ENCODE data around the gene CBLL1. TPM values are rescaled to one million over a fixed set of nuclear protein-coding genes. Genes with fewer than 3 reads are reported as not detected.

CBLL1 gene
- total and polyA plus RNA-seq, 2 of the 13 experiments (the other 11 are each of a cell fraction or from before 2014, with no cell fraction given) = 8.8 to 10.5 TPM

DNA sequence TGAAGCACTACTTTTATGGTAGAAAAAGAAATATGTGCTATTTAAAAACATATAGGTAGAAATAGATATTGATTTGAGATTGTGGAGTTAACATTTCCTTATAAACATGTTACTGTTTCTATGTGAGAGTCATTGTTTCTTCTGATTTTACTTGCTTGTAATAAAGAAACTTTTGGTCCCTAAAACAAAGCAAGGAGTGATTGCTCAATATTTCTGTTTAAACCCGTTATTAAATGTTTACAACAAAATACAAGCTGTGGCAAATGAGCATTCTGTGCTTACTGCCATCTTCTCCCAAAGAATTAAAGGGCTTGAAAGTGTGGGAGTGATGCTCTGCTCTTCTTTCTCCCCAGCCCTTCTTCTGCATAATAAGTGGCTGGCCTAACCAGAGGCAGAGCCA, 22.7 kb upstream of the CBLL1 start (continued):
- TF ChIP-seq, protein P1, sequence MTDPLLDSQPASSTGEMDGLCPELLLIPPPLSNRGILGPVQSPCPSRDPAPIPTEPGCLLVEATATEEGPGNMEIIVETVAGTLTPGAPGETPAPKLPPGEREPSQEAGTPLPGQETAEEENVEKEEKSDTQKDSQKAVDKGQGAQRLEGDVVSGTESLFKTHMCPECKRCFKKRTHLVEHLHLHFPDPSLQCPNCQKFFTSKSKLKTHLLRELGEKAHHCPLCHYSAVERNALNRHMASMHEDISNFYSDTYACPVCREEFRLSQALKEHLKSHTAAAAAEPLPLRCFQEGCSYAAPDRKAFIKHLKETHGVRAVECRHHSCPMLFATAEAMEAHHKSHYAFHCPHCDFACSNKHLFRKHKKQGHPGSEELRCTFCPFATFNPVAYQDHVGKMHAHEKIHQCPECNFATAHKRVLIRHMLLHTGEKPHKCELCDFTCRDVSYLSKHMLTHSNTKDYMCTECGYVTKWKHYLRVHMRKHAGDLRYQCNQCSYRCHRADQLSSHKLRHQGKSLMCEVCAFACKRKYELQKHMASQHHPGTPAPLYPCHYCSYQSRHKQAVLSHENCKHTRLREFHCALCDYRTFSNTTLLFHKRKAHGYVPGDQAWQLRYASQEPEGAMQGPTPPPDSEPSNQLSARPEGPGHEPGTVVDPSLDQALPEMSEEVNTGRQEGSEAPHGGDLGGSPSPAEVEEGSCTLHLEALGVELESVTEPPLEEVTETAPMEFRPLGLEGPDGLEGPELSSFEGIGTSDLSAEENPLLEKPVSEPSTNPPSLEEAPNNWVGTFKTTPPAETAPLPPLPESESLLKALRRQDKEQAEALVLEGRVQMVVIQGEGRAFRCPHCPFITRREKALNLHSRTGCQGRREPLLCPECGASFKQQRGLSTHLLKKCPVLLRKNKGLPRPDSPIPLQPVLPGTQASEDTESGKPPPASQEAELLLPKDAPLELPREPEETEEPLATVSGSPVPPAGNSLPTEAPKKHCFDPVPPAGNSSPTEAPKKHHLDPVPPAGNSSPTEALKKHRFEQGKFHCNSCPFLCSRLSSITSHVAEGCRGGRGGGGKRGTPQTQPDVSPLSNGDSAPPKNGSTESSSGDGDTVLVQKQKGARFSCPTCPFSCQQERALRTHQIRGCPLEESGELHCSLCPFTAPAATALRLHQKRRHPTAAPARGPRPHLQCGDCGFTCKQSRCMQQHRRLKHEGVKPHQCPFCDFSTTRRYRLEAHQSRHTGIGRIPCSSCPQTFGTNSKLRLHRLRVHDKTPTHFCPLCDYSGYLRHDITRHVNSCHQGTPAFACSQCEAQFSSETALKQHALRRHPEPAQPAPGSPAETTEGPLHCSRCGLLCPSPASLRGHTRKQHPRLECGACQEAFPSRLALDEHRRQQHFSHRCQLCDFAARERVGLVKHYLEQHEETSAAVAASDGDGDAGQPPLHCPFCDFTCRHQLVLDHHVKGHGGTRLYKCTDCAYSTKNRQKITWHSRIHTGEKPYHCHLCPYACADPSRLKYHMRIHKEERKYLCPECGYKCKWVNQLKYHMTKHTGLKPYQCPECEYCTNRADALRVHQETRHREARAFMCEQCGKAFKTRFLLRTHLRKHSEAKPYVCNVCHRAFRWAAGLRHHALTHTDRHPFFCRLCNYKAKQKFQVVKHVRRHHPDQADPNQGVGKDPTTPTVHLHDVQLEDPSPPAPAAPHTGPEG (CRISPR knock-in tag; IDR thresholded peaks at IDR 0.05) = no peak
- TF ChIP-seq HHEX (CRISPR knock-in tag; IDR thresholded peaks at IDR 0.05) = no peak

DNA sequence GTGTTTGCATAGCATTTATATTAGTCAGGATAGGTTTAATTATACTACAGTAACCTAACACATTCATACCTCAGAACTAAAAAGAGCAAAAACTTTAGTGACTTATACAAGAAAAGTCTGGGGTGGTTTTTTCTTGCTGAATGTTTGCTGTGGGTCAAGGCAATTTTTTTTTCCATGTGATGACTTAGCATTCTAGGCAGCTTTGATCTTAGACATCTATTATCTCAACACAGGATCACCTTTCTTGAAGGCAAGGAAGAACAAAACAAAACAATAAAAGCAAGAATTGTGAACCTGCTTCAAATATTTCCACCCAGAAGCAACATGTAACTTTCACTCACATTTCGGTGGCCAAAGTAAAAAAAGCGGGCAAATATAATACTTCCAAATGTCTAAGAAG, 20.7 kb upstream of the CBLL1 start:
- DNase-seq (ENCODE audit: low spot score) (no peak), FAIRE-seq (no peak), ATAC-seq (no peak)
- in situ Hi-C loops (cut with HindIII; ENCODE audit: extremely low pct_ligation_motif_present, low pct_unique_long_range_greater_than_20kb) = loop anchor here (5.0 to 25.0 kb wide), 2 partner anchors 256 to 511 kb away; no protein-coding TSS in a partner anchor
- TF ChIP-seq, protein P2, sequence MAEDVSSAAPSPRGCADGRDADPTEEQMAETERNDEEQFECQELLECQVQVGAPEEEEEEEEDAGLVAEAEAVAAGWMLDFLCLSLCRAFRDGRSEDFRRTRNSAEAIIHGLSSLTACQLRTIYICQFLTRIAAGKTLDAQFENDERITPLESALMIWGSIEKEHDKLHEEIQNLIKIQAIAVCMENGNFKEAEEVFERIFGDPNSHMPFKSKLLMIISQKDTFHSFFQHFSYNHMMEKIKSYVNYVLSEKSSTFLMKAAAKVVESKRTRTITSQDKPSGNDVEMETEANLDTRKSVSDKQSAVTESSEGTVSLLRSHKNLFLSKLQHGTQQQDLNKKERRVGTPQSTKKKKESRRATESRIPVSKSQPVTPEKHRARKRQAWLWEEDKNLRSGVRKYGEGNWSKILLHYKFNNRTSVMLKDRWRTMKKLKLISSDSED (CRISPR knock-in tag; IDR thresholded peaks at IDR 0.05) = no peak
- no peak for TF ChIP-seq PHF8 (CRISPR knock-in tag; IDR thresholded peaks at IDR 0.05)
- TF ChIP-seq, protein P3, sequence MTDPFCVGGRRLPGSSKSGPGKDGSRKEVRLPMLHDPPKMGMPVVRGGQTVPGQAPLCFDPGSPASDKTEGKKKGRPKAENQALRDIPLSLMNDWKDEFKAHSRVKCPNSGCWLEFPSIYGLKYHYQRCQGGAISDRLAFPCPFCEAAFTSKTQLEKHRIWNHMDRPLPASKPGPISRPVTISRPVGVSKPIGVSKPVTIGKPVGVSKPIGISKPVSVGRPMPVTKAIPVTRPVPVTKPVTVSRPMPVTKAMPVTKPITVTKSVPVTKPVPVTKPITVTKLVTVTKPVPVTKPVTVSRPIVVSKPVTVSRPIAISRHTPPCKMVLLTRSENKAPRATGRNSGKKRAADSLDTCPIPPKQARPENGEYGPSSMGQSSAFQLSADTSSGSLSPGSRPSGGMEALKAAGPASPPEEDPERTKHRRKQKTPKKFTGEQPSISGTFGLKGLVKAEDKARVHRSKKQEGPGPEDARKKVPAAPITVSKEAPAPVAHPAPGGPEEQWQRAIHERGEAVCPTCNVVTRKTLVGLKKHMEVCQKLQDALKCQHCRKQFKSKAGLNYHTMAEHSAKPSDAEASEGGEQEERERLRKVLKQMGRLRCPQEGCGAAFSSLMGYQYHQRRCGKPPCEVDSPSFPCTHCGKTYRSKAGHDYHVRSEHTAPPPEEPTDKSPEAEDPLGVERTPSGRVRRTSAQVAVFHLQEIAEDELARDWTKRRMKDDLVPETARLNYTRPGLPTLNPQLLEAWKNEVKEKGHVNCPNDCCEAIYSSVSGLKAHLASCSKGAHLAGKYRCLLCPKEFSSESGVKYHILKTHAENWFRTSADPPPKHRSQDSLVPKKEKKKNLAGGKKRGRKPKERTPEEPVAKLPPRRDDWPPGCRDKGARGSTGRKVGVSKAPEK (CRISPR knock-in tag; IDR thresholded peaks at IDR 0.05; ENCODE audit: borderline replicate concordance) = no peak
- no peak for TF ChIP-seq ZNF230 (CRISPR knock-in tag; IDR thresholded peaks at IDR 0.05)
- TF ChIP-seq ZNF12 (CRISPR knock-in tag; IDR thresholded peaks at IDR 0.05) = no peak
- H3K27ac ChIP-seq (ENCODE audit: extremely low read length, insufficient read depth, low read length) = no peak overlapping the region
- H3K27me3 ChIP-seq (ENCODE audit: control insufficient read depth in 1 of 2, insufficient read depth in 2 of 2, low read length in 2 of 2) = no peaks in the 10 kb centered on the region; a peak in 1 of 5 replicates
- no peaks in the 10 kb centered on the region for H3K36me3 ChIP-seq (replicated peaks in 1 of 2; ENCODE audit: control insufficient read depth in 1 of 2, insufficient read depth in 2 of 2, low read length in 2 of 2)
- no TSS peak for BruUV-seq (replicated peaks)
- WGBS (ENCODE audit: low lambda C conversion rate) = 5% methylated on average over 2 of the region's 2 CpGs
- H4K20me1 ChIP-seq (ENCODE audit: insufficient read depth, low read length) = no peaks in the 10 kb centered on the region
- no peak overlapping the region for H3K9ac ChIP-seq (ENCODE audit: insufficient read depth, low read depth, low read length)
- ChIA-PET CTCF (ENCODE audit: low intra/inter-chr PET ratio, low total read pairs) (no interaction called here), POLR2A (no interaction called here)
- intact Hi-C loops (cut with micrococcal nuclease; ENCODE audit: unreplicated experiment) = loop anchor here (10.0 kb wide), 1 partner anchor 928 kb away; no protein-coding TSS in a partner anchor
- H2AFZ ChIP-seq (ENCODE audit: low read length) = no peak overlapping the region
- H3K4me1 ChIP-seq (ENCODE audit: insufficient read depth, low read length) = no peaks in the 10 kb centered on the region
- H3K4me2 ChIP-seq (ENCODE audit: low read depth, low read length) = no peak overlapping the region
- no peaks in the 10 kb centered on the region for H3K79me2 ChIP-seq (ENCODE audit: insufficient read depth, low read length)
- no peaks in the 10 kb centered on the region for H3K9me3 ChIP-seq (ENCODE audit: low read length)
- H3K4me3 ChIP-seq (replicated peaks in 1 of 3; ENCODE audit: insufficient read depth in 1 of 3, low read depth in 2 of 3, low read length in 3 of 3) = no peak overlapping the region

Data from HepG2 (cell line).